Measurements from ENCODE around the gene SLC16A3.

Gene SLC16A3

DNA sequence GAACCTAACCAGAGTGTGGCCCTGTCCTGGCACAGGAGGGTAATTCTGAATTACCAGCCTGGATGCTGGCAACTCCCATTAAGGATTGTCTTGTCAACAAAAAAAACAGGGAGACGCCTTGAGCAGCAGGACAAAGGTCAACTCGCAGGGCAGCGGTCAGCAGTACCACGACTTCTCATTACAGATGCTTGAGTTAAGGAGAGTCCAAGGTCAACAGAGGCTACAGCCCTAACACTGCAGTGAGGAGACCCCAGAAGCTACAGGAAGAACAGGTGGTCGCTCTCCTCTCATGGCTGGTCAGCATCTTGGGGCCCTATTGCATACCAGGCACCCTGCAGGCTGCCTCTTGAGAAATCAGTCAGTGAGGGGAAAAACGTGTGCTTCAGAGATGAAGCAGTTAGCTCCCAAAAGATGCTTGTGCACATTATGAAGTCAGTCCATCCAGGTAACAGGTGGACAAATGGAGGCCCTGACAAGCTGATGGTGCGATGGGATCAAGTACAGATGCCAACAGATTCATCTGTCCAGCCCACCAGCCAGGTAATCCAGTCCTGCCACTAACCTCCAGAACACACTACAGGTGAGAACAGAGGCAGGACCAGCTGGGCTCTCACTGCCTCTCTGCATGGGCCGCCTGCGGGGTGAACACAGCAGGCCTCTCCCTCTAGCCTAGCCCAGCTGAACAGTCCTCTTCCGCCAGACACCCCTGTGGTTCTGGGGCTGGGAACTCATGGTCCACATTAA lies 40.5 kb downstream of the SLC16A3 start:
- DNase-seq (ENCODE audit: low spot score): no peak

DNA sequence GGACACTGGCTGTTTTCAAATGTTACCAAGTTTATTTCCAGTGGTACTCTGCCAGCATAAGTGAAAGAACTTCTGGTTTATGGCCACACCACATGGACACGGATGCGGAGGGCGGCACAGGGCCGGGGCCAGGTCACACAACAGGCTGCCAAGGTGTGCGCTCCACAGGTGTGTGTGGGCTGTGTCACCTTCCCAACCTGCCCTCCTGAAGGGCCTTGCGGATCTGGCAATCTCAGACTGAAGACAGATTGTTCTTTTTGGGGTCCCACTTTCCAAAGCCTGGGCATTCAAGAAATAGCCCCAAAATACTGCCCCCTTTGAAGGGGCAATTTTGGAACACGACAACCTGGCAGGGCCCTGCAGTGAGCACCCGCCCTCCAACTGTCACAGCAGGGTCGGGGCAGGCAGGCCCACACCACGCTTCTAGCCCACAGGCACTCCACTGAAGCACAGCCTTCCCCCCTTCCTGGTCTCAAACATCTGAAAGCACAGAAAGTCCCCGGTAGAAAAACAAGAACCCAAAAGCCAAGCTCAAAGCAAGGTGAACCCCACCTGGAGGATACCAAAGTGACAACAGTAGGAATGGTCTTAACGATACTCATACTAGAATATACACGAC lies 41.1 kb downstream of the SLC16A3 start:
- no peak for DNase-seq (ENCODE audit: low spot score)

DNA sequence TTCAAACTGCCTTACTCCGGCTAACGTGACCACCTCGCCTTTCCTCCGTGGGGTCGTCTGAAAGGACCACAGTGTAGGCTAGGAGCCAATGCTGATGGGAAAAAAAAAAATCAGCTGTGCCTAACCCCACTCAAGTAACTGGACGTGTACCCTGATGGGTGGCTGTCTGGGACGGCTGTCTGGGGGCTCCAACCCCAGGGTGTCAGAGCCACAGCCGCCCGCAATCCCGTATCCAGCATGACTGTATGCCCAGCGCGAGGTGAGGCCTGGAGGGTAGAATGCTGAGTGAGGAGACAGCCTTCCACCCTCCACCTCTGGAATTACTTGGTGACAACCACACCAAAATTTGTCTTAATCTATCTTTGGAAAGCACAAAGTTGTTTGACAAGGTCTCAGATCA lies 41.8 kb downstream of the SLC16A3 start:
- no peak for DNase-seq (ENCODE audit: low spot score)

DNA sequence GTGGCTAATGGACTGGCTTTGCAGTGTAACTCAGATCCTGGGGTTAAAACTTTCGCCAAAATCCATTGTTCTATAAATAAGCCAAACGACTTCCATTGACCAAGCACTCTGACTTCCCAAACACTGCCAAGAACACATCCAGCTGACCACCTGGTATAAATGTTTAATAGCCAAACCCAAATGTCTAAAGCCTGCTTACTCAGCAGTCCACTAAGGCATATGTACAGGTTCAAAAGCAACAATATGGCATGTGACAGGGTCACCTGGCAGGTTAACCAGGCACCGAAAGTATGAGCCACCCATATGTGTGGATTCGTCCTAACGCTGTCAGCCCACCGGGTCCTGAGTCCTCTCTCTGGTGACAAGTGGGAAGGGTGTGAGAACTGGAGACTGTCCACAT lies 42.6 kb downstream of the SLC16A3 start:
- DNase-seq (ENCODE audit: low spot score): no peak

DNA sequence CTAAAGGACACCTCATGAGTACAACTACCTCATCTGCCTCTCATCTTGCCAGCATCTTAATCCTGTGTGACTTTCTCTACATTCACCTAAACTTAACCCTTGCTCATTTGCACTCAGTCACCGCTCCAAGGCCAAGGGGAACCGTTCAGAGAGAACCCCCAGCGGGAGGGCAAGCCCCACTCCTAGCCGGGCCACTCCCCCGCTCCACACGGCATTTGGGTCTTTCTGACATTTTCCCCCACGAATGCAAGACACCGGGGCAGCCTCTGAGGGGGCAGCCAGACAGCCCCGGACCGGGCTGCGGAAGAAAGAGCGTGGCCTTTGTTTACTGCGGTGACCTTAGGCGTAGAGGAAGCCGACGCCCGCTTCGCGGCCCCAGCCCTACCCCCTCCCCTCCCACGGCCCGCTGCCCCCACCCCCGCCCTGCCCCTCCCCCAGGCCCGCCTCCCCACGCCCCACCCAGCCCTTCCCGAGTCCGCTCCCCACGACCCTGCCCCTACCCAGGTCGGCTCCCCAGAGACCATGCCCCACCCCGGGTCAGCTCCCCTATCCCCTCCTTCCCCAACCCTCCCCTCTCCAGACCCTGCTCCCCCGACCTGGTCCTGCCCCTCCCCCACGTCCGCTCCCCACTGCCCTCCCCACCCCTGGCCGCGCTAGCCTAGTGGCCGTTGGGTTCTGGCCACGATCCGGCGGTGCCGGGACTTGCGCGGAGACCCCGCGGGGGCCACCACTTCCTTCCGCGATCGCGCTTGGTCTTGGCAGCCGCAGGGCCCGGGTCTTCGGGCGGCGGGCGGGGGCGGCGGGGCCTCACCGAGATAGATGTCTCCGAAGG lies 43.9 kb downstream of the SLC16A3 start:
- no peak for DNase-seq (ENCODE audit: low spot score)

DNA sequence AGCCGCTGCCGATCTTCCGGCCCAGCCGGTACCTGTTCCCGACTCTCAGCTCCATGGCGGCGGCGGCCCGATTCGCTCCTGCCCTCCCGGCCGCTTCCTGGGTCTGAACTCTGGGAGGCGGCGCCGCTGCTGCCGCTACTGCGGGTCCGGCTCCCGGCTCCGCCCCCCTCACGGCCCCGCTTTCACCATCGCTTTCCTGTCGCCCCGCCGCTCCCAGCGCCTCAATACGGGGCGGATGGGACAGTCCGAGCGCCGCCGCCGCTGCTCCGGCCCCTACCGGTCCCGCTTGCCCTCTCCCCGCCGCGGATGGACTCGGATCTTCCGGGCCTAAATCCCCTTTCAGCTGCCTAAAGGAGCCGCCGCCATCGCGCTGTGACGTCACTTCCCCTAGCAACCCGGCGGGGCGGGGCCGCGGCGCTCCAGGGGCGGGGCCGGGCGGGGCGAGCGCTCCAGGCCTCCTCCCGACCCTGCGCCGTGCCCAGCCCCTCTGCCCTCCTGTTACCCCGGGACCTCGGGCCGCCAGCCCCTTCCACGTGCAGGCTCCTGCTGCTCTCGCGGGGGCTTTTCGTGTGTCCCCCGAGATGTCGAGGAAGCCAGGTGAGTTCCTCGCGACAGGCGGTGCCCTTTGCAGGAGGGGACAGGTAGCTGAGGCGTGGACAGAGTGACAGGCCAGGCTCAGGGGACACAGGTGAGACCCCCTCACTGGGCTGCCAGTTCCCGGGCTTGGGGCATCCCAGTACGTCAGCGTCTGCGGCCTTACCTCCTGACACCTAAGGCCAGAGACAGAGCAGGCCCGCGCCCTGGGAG lies 44.7 kb downstream of the SLC16A3 start, which contains the start of gene CSNK1D:
TSS of gene CSNK1D (minus strand) at position 374 of the 807 bp plus-strand sequence. CDS start at position 55, 319 bp downstream.
- peak; percentile 76 for DNase-seq (ENCODE audit: low spot score)

DNA sequence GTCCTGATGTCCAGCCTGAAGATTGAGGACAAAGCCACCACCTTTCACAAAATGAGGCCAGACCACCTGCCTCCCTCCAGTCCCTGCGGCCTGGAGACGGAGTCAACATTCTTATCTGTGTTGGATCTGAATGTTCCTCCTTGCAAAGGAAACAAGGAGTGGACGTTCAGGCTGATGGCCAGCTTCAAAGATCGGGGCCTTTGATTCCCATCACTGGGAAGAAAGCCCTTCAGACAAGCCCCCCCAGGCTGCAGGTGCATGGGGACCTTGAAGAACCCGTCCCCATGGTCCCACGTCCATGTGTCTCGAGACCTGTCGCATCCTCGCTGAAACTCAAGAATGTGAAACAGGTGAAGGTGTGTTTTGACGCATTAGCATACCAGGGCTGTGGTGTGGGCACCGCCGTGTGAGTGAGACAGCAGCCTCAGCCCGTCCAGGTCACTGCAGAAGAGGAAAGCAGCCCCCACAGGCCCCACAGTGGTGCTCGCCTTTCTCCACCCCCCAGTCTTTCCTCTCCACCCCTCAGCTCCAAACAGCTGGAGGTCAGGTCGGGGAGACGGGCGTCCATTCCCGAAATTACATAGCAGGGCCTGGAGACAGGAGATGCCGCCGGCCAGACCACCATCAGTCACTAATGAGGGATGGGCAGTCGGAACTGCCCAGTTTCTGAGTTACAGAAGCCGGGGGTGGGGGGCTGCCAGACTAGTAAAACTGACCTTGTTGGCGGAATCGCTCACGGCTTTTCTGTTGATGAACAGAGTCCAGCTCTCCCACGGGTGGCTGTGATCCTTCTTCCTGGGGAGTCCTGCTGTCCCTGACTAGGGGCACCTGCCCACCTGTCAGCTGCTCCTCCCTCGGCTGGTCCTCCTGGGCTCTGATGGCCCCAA lies 45.5 kb downstream of the SLC16A3 start:
- DNase-seq (ENCODE audit: low spot score): no peak

DNA sequence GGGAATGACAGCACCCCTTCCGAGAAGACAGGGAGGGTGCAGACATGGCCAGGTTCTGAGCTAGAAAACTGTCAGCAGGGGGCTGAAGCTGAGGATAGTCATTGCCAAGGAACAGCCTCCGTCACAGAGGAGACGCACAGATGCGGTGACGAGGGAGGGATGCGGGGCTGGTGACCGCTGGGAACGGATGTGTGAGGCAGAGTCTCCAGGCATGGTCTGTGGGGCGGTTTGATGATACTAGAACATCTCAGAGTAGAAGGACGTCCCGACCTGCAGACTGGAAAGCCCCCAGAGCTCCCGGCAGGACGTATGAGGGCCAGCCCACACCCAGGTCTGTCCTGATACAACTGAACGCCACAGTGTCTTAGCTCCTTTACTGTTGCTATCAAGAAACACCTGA lies 46.5 kb downstream of the SLC16A3 start:
- DNase-seq (ENCODE audit: low spot score): no peak

DNA sequence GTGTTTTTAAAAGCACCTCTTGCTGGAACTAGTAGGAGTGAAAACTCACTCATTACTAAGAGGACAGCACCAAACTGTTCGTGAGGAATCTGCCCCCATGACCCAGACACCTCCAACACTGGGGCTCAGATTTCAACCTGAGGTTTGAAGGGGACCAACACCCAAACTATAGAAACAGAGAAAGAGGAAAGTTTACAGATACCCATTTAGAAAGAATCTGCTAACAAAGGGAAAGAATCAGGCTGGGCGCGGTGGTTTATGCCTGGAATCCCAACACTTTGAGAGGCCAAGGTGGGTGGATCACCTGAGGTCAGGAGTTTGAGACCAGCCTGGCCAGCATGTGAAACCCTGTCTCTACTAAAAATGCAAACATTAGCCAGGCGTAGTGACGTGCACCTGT lies 48.1 kb downstream of the SLC16A3 start:
- DNase-seq (ENCODE audit: low spot score): no peak

DNA sequence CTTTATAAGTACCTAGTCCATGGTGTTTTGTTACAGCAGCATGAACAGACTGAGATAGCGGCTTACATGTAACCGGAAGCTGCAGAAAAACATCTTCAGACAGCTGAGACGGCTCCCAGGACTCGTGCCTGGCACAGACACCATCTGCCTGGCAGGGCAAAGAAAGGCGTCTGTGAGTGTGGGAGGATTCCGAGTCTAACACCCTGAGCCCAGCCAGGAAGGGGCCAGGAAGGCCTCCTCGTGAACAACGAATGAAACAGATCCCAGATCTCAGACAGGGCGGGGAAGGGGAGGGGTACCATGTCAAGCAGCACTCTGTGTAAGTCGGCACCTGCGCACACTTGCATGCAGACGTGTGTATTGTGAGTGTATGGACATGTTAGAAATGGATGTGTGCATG lies 49.0 kb downstream of the SLC16A3 start:
- peak; percentile 70 for DNase-seq (ENCODE audit: low spot score)

DNA sequence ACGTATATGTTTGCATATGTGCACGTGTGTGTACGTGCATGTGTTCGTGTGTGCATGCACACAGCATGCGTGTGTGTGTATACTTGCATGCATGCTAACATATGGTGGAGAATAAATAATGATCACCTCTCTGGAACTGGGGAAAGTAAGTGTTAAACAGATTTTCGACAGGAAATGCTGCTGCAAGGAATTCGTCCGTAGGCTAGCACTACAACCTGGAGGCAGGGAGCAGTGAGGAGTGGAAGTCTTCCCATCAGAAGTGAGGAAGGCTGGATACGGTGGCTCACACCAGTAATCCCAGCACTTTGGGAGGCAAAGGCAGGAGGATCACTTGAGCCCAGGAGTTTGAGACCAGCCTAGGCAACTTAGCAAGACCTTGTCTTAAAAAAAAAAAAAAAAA lies 49.5 kb downstream of the SLC16A3 start:
- DNase-seq (ENCODE audit: low spot score): no peak

DNA sequence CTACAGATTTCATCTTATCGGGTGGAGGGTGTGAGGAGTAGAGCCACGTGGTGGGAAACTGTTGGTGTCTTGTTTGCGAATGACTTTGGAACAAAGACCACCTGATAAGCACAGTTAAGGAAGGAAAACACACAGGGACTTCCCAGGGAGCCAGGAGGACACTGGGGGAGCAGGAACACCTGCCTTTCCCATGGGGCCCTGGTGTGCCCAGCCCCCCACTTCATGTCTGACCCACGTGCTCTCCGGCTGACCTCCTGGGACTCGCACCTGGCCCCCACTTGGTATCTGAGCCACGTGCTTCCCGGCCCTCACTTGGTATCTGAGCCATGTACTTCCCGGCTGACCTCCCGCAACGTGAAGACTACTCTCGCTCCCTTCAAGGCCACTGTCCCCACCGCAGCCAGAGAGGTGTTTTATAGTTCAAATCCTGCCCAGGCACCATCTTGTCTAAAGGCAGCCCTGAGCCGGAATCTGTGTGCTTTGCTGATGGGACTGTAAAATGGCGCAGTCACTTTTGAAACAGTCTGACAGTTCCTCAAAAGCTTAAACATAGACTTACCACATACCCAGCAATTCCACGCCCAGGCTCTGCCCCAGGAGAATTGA lies 50.0 kb downstream of the SLC16A3 start:
- DNase-seq (ENCODE audit: low spot score): no peak

DNA sequence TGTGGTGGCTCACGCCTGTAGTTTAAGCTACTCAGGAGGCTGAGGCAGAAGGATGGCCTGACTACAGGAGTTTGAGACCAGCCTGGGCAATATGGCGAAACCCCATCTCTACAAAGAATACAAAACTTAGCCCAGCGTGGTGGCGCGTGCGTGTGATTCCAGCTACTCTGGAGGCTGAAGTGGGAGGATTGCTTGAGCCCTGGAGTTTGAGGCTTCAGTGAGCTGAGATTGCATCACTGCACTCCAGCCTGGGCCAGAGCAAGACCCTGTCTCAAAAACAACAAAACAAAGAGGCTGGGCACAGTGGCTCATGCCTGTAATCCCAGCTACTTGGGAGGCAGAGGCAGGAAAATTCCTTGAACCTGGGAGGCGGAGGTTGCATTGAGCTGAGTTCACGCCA lies 51.7 kb downstream of the SLC16A3 start:
- no peak for DNase-seq (ENCODE audit: low spot score)

DNA sequence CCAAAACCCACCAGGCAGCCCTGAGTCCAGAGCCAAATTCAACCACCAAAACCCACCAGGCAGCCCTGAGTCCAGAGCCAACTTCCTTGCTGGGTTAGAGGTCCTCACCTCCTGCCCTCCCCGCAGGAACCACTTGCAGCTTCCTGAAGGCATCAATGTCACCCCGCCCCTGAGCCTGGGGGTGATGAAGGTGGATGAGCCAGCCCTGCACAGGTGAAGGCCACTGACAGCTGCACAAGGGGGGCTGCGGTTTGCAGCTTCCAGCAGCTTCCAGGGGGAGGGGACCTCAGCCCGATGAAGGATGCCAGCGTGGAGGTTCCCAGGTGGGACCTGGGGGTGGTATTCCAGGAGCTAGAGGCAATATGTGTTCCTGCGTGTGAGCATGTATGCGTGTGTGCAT lies 52.2 kb downstream of the SLC16A3 start:
- DNase-seq (ENCODE audit: low spot score): no peak

DNA sequence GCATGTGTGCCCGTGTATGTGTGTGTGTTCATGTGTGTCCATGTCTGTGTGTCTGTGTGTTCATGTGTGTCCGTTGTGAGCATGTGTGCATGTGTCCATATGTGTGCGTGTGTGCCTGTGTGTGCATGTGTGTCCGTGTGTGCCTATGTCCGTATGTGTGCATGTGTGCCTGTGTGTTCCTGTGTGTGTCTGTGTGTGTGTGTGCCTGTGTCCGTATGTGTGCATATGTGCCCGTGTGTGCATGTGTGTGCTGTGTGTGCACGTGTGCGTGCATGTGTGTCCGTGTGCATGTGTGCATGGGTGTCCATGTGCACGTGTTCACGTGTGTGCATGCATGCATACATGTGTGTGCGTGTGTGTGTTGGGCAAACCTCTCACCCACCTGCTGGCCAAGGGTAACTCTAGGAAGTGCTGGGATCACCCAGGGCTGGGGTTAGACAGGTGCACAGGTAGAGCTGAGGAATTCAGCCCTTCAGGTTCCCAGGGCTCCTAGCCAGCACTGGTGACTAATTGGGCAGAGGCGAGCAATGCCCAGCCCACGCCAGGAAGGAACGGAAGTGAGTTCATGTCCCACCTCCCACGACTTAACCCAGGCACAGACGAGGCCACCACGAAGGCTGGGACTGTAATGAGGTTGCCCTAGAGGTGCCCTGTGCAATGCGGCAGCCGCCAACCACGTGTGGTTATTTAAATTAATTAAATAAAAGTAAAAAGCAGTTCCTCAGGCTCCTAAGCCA lies 52.8 kb downstream of the SLC16A3 start:
- DNase-seq (ENCODE audit: low spot score): no peak

DNA sequence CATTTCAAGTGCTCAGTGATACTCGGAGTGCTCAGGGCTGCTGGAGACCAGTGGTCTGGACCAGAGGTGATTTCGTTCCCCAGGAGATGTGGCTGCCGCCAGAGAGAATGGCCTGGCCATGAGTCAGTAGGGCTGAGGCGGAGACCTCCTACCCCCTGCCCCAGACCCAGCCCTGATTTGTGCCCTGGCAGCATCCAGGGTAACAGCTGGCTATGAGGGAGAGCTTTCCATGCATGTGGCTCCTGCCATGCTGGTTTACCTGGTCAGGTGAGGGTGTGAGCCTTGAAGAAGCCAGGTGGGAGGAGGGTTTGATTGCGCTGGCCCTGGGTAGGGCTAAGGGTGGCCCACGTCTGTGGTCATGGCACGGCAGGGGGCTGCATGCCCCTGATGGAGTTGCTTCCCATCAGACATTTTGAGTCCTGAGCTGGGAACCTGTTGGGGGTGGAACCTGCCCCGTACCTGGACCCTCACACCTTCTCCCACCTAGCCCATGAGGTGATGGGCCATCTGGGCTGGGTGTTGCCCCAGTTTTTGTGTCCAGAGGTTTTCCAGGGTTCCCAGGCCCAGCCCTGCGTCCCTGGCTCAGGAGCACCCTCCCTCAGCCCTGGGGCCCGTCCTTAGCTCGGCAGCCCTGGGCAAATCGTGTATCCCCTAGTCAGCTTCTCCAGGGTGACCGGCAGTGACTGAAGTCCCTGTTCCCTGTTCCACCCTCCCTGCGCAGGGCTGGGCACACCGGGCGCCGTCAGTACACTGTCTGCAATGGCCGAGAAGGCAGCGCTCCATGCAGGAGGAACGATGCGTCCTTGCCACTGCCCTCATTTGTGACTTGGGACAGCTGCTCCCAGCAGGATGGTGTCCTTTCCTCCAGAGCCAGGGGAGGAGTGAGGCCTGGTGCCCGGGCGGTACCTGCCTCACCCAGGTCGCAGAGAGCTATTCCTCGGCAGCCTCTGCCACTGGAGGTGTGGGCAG lies 53.7 kb downstream of the SLC16A3 start:
- no peak for DNase-seq (ENCODE audit: low spot score)

DNA sequence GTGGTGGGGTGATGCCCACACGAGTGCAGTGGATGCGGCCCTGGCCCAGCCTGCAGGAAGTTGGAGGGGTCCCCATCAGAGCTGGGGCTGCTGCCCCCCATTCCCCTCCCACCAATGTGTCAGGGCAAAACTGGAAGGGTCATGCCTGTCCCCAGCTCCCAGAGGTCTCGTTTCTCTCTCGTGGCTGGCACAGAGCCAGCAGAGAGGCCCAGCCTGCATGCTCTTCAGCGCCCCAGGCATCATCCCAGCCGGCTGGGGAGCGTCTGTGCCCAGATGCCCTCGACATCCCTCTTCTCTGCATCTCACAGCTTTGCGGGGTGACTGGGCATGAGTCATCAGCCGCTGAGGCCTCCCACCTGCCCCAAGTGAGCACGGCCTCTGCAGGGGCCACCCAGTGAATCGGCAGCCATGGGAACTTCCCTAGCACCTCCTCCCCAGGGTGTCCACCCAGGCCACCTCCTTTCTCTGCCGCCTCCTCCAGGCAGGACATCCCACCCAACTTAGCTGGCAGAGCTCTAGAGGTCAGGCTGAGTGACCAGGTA lies 54.4 kb downstream of the SLC16A3 start:
- no peak for DNase-seq (ENCODE audit: low spot score)

DNA sequence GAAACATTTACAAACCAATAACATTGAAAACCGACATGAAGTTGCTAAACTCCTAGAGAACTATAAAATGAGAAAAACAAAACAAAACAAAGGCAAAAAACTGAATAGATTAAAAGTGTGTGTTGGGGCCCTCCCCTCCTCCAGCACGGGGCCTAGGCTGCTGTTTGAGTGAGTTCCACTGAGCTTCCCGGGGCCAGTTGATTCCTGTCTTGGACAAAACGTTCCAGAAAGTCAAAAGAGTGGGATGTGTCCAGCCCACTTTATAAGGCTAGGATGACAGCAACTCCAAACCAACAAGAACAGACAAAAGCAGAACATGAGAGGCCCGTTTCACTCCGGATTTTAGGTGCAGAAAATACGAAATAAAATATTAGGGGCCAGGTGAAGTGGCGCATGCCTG lies 56.3 kb downstream of the SLC16A3 start:
- no peak for DNase-seq (ENCODE audit: low spot score)
